ENCODE data around the gene ZNRF1. TPM values are rescaled to one million over a fixed set of nuclear protein-coding genes. Genes with fewer than 3 reads are reported as not detected.

ZNRF1 gene
- total and polyA plus RNA-seq, 7 donors = 10.6 to 33.0 (median 16.9) TPM

DNA sequence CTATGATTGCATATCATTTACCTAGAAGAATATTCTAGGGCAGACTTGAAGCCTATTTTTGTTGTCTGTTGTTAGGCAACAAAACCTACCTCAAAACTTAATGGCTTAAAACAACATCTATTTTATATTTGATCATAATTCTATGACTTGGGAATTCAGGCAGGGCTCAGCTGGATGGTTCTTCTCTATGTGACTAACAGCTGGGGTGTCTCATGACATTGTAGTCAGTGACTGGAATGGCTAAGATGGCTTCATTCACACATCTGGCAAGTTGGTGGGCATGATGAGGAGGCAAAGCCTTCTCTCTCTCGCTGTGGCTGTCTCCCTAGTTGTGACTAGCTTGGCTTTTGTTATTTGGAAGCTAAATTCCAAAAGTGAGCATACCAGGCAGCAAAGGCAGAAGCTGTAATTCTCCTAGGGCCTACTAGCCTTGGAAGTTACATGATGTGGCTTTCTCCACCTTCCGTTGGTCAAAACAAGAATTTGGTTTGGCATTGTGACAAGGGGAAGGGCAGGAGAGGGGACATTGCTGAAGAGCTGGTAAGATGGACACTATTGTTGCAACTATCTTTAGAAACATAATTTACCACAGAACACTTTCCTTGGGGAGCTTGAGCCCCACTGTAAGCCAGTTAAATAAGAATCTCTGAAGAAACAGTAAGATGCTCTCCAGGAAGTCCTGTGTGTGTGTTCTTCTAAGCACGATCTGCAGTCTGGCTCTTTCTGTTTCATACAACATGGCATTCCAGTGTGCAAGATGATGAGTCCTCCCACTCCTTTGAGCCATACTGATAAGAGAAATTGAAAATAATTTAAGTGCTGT is 39.4 kb downstream of the ZNRF1 start:
- Histone ChIP-seq H3K4me3 (no peak overlapping the region), H3K36me3 (no peaks in the 10 kb centered on the region), H3K4me1 (peaks cover 0 to 17% (median 15%) of the 10 kb centered on the region in 4 donors), H3K9me3 (peaks cover 0 to 5% (median 0%) of the 10 kb centered on the region in 4 donors), H3K27ac (no peak overlapping the region), H3K27me3 (no peaks in the 10 kb centered on the region)
- no peak for DNase-seq
- intact Hi-C loops (cut with DNase I) = no loop called here
- WGBS, 2 donors = 76 to 91% methylated on average over 3 of the region's 3 CpGs
- TF ChIP-seq POLR2A (IDR thresholded peaks at IDR 0.05) (no peak), EP300 (IDR thresholded peaks at IDR 0.05) (no peak), POLR2AphosphoS5 (IDR thresholded peaks at IDR 0.05) (no peak)
- TF ChIP-seq, protein P1, sequence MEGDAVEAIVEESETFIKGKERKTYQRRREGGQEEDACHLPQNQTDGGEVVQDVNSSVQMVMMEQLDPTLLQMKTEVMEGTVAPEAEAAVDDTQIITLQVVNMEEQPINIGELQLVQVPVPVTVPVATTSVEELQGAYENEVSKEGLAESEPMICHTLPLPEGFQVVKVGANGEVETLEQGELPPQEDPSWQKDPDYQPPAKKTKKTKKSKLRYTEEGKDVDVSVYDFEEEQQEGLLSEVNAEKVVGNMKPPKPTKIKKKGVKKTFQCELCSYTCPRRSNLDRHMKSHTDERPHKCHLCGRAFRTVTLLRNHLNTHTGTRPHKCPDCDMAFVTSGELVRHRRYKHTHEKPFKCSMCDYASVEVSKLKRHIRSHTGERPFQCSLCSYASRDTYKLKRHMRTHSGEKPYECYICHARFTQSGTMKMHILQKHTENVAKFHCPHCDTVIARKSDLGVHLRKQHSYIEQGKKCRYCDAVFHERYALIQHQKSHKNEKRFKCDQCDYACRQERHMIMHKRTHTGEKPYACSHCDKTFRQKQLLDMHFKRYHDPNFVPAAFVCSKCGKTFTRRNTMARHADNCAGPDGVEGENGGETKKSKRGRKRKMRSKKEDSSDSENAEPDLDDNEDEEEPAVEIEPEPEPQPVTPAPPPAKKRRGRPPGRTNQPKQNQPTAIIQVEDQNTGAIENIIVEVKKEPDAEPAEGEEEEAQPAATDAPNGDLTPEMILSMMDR (IDR thresholded peaks at IDR 0.05) = no peak

DNA sequence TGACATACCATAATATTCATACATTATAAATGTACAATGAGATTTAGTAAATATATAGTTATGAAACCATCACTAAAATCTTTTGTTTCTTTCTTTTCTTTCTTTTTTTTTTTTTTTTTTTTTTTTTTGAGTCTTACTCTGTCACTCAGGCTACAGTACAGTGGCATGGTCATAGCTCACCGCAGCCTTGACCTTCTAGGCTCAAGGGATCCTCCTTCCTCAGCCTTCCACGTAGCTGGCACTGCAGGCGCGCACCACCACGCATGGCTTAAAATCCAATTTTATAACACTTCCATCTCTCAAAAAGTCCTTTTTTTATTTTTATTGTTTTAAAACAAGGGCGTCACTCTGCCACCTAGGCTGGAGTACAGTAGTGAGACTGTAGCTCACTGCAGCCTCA is 41.1 kb downstream of the ZNRF1 start:
- Histone ChIP-seq H3K27ac (no peak overlapping the region), H3K36me3 (no peaks in the 10 kb centered on the region), H3K4me1 (peaks cover 0 to 34% (median 32%) of the 10 kb centered on the region in 4 donors), H3K27me3 (no peaks in the 10 kb centered on the region), H3K4me3 (no peak overlapping the region), H3K9me3 (peaks cover 0 to 5% (median 0%) of the 10 kb centered on the region in 4 donors)
- intact Hi-C loops (cut with DNase I) = loop anchor here (10.0 kb wide), 1 partner anchor 65 kb away; no protein-coding TSS in a partner anchor
- DNase-seq = no peak
- TF ChIP-seq, protein P1 (IDR thresholded peaks at IDR 0.05) = no peak
- TF ChIP-seq EP300 (IDR thresholded peaks at IDR 0.05) (no peak), POLR2AphosphoS5 (IDR thresholded peaks at IDR 0.05) (no peak), POLR2A (IDR thresholded peaks at IDR 0.05) (no peak)
- WGBS, 2 donors = 63 to 64% methylated on average over 6 of the region's 6 CpGs

DNA sequence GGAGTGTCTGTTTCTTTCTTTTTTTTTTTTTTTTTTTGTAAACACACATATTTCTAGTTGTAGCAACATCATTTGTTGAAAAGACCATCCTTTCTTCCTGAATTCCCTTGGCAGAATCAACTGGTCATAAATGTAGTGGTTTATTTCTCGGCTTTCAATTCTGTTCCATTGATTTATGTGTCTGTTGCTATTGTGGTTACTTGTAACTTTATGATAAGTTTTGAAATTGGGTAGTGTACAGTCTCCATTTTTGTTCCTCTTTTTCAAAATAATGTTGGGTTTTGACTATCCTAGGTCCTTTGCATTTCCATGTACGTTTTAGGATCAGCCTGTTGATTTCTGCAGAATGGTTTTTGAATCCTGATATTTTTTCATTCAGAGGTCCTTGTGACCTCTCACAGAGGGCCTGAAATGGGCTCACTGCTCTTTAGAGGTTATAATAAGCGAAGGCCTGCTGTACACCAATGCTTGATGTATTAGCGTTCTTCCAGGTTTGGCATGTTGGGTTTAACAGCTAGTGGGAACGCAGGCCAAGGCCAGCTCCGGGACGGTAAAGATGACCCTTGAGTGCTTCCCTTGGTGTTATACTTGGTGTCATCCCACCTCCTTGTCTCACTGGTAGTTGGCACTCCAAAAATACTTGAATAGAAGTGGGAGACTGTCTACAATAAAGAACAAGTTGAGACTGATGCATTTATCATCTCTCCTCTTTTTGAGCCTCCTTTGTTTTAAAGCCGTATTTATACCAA is 43.8 kb downstream of the ZNRF1 start:
- Histone ChIP-seq H3K27ac (peak overlapping the region; percentile 64 to 78 (median 70)), H3K4me1 (peaks cover 0 to 60% (median 51%) of the 10 kb centered on the region in 4 donors), H3K27me3 (no peaks in the 10 kb centered on the region), H3K9me3 (peaks cover 0 to 5% (median 0%) of the 10 kb centered on the region in 4 donors), H3K36me3 (no peaks in the 10 kb centered on the region), H3K4me3 (no peak overlapping the region)
- no peak for DNase-seq
- intact Hi-C loops (cut with DNase I) = loop anchor here (10.0 kb wide), 1 partner anchor 62 kb away; no protein-coding TSS in a partner anchor
- TF ChIP-seq, protein P1 (IDR thresholded peaks at IDR 0.05) = no peak
- TF ChIP-seq POLR2A (IDR thresholded peaks at IDR 0.05) (no peak), POLR2AphosphoS5 (IDR thresholded peaks at IDR 0.05) (no peak), EP300 (IDR thresholded peaks at IDR 0.05) (no peak)
- 59 to 89% methylated on average over 8 of the region's 8 CpGs for WGBS, 2 donors

DNA sequence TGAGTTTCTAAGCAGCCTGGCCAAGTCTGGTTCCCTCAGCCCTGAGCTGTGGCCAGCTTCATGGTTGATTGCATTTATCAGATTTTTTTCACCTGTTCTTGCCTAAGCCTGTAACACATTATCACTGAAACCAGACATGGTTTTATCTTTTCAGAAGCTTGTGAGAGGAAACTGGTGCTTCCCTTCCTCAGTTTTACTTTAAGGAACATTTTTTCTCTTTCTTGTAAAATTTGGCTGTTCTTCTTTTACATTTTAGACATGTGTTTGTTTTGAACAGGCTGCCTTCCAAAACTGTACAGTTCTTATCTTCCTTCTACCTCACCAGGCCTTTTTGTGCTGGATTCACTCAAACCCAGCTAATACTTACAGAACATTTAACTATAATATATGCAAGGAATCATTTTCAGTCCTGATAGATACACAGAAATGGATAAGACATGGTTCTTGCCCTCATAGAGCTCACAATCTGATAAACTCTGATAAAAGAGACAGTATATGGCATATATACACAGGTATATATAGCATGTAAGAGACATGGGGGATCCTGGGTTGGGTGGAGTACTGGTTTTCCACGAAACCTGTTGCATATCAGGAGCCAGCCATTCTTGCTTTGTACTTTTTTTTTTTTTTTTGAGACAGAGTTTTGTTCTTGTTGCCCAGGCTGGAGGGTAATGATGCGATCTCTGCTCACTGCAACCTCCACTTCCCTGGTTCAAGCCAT is 44.5 kb downstream of the ZNRF1 start:
- intact Hi-C loops (cut with DNase I) = loop anchor here (10.0 kb wide), 1 partner anchor 61 kb away; no protein-coding TSS in a partner anchor
- Histone ChIP-seq H3K27ac (peak overlapping the region; percentile 64 to 78 (median 70)), H3K36me3 (no peaks in the 10 kb centered on the region), H3K4me1 (peaks cover 0 to 62% (median 53%) of the 10 kb centered on the region in 4 donors), H3K9me3 (peaks cover 0 to 2% (median 0%) of the 10 kb centered on the region in 4 donors), H3K4me3 (no peak overlapping the region), H3K27me3 (no peaks in the 10 kb centered on the region)
- WGBS, 2 donors = 92 to 97% methylated on average over 2 of the region's 2 CpGs
- TF ChIP-seq EP300 (IDR thresholded peaks at IDR 0.05) (no peak), POLR2A (IDR thresholded peaks at IDR 0.05) (no peak), POLR2AphosphoS5 (IDR thresholded peaks at IDR 0.05) (no peak)
- TF ChIP-seq, protein P1 (IDR thresholded peaks at IDR 0.05) = no peak
- no peak for DNase-seq
